GM12875 (cell line): ENCODE results near the gene CCDC192.
"Not testable (repeated sequence)": the region's sequence is repeated elsewhere in the genome, so short reads cannot be mapped to it uniquely, and the experiment has no call there.

ENCODE experiments used
- H3K4me3 ChIP-seq: one replicate; pipeline ENCODE4 v1.5.1; 2011; ENCODE audit warnings: low read depth, low read length, control low read depth
- TF ChIP-seq, protein P1 (sequence below): IDR thresholded peaks from 2 replicates; pipeline ENCODE4 v1.5.1; 2011; ENCODE audit warnings: low read depth, mild to moderate bottlenecking, control low read depth, inconsistent platforms, low read length, moderate library complexity, borderline replicate concordance; ENCODE audit not compliant: insufficient read depth

The CCDC192 gene

GRCh38 chr5:127846884-127847283, 143.7 kb downstream of the CCDC192 start:
- TF ChIP-seq, protein P1, sequence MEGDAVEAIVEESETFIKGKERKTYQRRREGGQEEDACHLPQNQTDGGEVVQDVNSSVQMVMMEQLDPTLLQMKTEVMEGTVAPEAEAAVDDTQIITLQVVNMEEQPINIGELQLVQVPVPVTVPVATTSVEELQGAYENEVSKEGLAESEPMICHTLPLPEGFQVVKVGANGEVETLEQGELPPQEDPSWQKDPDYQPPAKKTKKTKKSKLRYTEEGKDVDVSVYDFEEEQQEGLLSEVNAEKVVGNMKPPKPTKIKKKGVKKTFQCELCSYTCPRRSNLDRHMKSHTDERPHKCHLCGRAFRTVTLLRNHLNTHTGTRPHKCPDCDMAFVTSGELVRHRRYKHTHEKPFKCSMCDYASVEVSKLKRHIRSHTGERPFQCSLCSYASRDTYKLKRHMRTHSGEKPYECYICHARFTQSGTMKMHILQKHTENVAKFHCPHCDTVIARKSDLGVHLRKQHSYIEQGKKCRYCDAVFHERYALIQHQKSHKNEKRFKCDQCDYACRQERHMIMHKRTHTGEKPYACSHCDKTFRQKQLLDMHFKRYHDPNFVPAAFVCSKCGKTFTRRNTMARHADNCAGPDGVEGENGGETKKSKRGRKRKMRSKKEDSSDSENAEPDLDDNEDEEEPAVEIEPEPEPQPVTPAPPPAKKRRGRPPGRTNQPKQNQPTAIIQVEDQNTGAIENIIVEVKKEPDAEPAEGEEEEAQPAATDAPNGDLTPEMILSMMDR: no peak
- H3K4me3 ChIP-seq: no peak overlapping the region

GRCh38 chr5:127847641-127848040, 144.4 kb downstream of the CCDC192 start:
- H3K4me3 ChIP-seq: not testable (repeated sequence)

DNA sequence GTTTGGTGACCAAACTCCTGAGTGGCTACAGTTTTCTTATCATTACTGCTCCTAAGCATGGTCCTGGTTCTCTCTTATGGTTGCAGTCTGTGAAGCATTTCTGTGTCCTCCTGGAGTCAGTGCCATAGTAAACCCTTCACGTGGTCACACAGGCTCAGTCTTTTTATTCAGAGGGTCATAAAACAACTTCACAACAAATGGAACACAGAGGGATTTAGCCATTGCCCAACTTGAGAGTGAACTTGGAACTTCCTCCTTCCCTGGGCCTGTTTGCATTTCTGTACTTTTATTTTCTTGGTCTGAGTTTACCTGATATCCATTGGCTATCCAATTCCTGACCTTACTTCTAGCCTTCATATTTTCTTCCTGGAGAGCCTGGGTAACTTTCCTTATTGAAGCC, 144.9 kb downstream of the CCDC192 start:
- no peak overlapping the region for H3K4me3 ChIP-seq
- TF ChIP-seq, protein P1: no peak

GRCh38 chr5:127849408-127849807, 146.2 kb downstream of the CCDC192 start:
- TF ChIP-seq, protein P1: no peak
- H3K4me3 ChIP-seq: no peak overlapping the region

DNA sequence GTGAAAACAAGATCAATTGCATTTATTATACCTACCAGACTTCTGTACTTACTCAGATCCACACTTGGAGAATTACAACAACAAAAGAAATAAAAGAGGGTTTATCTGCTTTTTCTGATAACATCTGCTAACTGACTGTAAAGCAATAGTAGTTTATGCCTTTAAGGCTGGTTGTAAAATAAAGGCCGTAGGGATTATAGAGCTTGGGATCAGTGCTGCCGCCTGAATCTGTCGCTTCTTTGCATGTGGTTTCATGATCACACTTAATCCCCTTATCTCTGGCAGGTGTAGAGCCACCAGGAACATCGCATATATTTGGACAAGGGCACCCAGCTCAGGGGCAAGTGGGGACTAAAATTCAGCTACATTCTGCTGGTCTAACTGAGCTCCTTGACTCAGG, 146.7 kb downstream of the CCDC192 start:
- no peak overlapping the region for H3K4me3 ChIP-seq
- TF ChIP-seq, protein P1: no peak

- TF ChIP-seq, protein P1: no peak
- H3K4me3 ChIP-seq: no peak overlapping the region
Measured at GRCh38 chr5:127851964-127852363, 148.8 kb downstream of the CCDC192 start.

DNA sequence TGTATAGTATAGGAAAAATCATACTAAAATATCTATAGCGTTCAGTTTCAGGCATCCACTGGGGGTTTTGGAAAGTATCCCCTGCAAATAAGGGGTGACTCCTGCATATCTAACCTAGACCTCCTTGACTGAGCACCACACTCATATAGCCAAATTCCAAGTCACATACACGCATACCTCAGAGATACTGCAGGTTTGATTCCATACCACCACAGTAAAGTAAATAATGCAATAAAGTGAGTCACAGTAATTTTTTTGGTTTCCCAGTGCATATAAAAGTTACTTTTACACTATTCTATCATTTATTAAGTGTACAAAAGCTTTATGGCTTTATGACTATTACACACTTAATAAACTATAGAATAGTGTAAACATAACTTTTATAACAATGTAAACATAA, 151.3 kb downstream of the CCDC192 start:
- TF ChIP-seq, protein P1: no peak

GRCh38 chr5:127856292-127856691, 153.1 kb downstream of the CCDC192 start:
- no peak overlapping the region for H3K4me3 ChIP-seq
- TF ChIP-seq, protein P1: no peak

More for the DNA sequence above, 151.3 kb downstream of the CCDC192 start:
- no peak overlapping the region for H3K4me3 ChIP-seq
